Measurements from ENCODE around the gene EXOSC7.

GRCh38 chr3:44952689-44953088 is 23.4 kb upstream of the EXOSC7 start:
- no peak for TF ChIP-seq POLR2AphosphoS2 (IDR thresholded peaks at IDR 0.05; ENCODE audit: low read depth, low read length)
- TF ChIP-seq ZBTB11 (CRISPR knock-in tag; IDR thresholded peaks at IDR 0.05): no peak
- no peak for TF ChIP-seq HDAC2 (IDR thresholded peaks at IDR 0.05)
- no peak for TF ChIP-seq CBX3 (IDR thresholded peaks at IDR 0.05; ENCODE audit: borderline replicate concordance, low read depth)
- TF ChIP-seq MYC (IDR thresholded peaks at IDR 0.05; ENCODE audit: insufficient read depth, insufficient read length, insufficient replicate concordance, low read length, severe bottlenecking): no peak
- TF ChIP-seq POLR2A (IDR thresholded peaks at IDR 0.05; ENCODE audit: low read depth, low read length): no peak
- TF ChIP-seq RAD51 (IDR thresholded peaks at IDR 0.05): no peak
- TF ChIP-seq SMC3 (IDR thresholded peaks at IDR 0.05; ENCODE audit: borderline replicate concordance, low read length): no peak
- no peak for TF ChIP-seq MEF2A (IDR thresholded peaks at IDR 0.05; ENCODE audit: insufficient read depth, low read depth, low read length)
- no peak for TF ChIP-seq CTCF (IDR thresholded peaks at IDR 0.05 in 2 of 3, conservative IDR thresholded peaks at IDR 0.05 in 1 of 3; ENCODE audit: control insufficient read depth in 2 of 3, extremely low read depth in 1 of 3, insufficient read depth in 1 of 3, low read depth in 3 of 3, low read length in 3 of 3)

Measured in GM12878 (cell line).